Muscle layer of duodenum (tissue), 2 donors: ENCODE data around the gene TRIO.

ENCODE experiments used
- H3K27ac ChIP-seq: one replicate; pipeline ENCODE4 v1.7.0; 2013; ENCODE audit warnings: mild to moderate bottlenecking, low read length
- H3K27me3 ChIP-seq: one replicate; pipeline ENCODE4 v1.7.0; 2013; ENCODE audit warnings: low read depth, mild to moderate bottlenecking, control low read depth, low read length
- H3K36me3 ChIP-seq, 2 donors: one replicate each; pipeline ENCODE4 v1.7.0; 2013; ENCODE audit warnings: low read length in 2 of 2, control low read depth in 1 of 2, mild to moderate bottlenecking in 1 of 2; ENCODE audit not compliant: insufficient read depth in 2 of 2, control insufficient read depth in 1 of 2
- H3K4me1 ChIP-seq, 2 donors: one replicate each; pipeline ENCODE4 v1.7.0; 2013; ENCODE audit warnings: low read length in 2 of 2, mild to moderate bottlenecking in 2 of 2, control low read depth in 1 of 2, moderate library complexity in 1 of 2; ENCODE audit not compliant: insufficient read depth in 2 of 2, control insufficient read depth in 1 of 2
- H3K4me3 ChIP-seq, 2 donors: one replicate each; pipeline ENCODE4 v1.7.0; 2013; ENCODE audit warnings: low read length in 2 of 2, low read depth in 1 of 2, mild to moderate bottlenecking in 1 of 2
- H3K9me3 ChIP-seq, 2 donors: one replicate each; pipeline ENCODE4 v1.7.0; 2013; ENCODE audit warnings: low read length in 2 of 2, control low read depth in 1 of 2, mild to moderate bottlenecking in 1 of 2; ENCODE audit not compliant: control insufficient read depth in 1 of 2
- donor health status: healthy.

Gene TRIO

GRCh38 chr5:14491015-14491915 lies 348.1 kb downstream of the TRIO start:
- peaks cover 52 to 78% of the 10 kb centered on the region in 2 donors for H3K36me3 ChIP-seq
- no peak overlapping the region for H3K4me3 ChIP-seq
- H3K9me3 ChIP-seq: no peaks in the 10 kb centered on the region
- H3K4me1 ChIP-seq: peaks cover 0 to 11% of the 10 kb centered on the region in 2 donors
- H3K27ac ChIP-seq: no peak overlapping the region
- H3K27me3 ChIP-seq: no peaks in the 10 kb centered on the region

GRCh38 chr5:14492331-14492964 lies 349.3 kb downstream of the TRIO start:
- H3K4me3 ChIP-seq: no peak overlapping the region
- H3K27ac ChIP-seq: no peak overlapping the region
- no peaks in the 10 kb centered on the region for H3K27me3 ChIP-seq
- H3K36me3 ChIP-seq: peaks cover 58 to 86% of the 10 kb centered on the region in 2 donors
- no peaks in the 10 kb centered on the region for H3K9me3 ChIP-seq
- peaks cover 0 to 11% of the 10 kb centered on the region in 2 donors for H3K4me1 ChIP-seq

- peaks cover 66 to 90% of the 10 kb centered on the region in 2 donors for H3K36me3 ChIP-seq
- H3K27ac ChIP-seq: no peak overlapping the region
- no peaks in the 10 kb centered on the region for H3K9me3 ChIP-seq
- H3K27me3 ChIP-seq: no peaks in the 10 kb centered on the region
- no peak overlapping the region for H3K4me3 ChIP-seq
- H3K4me1 ChIP-seq: peaks cover 0 to 10% of the 10 kb centered on the region in 2 donors
Measured at GRCh38 chr5:14495301-14495700, 352.2 kb downstream of the TRIO start.

- H3K27me3 ChIP-seq: no peaks in the 10 kb centered on the region
- peaks cover 64 to 84% of the 10 kb centered on the region in 2 donors for H3K36me3 ChIP-seq
- no peak overlapping the region for H3K27ac ChIP-seq
- no peak overlapping the region for H3K4me3 ChIP-seq
- no peaks in the 10 kb centered on the region for H3K9me3 ChIP-seq
- no peaks in the 10 kb centered on the region for H3K4me1 ChIP-seq
Measured at GRCh38 chr5:14497311-14497710, 354.2 kb downstream of the TRIO start.

GRCh38 chr5:14501353-14502293 lies 358.5 kb downstream of the TRIO start:
- H3K4me1 ChIP-seq: no peaks in the 10 kb centered on the region
- peaks cover 73 to 91% of the 10 kb centered on the region in 2 donors for H3K36me3 ChIP-seq
- H3K4me3 ChIP-seq: no peak overlapping the region
- no peaks in the 10 kb centered on the region for H3K27me3 ChIP-seq
- H3K9me3 ChIP-seq: no peaks in the 10 kb centered on the region
- no peak overlapping the region for H3K27ac ChIP-seq

- Histone ChIP-seq H3K27me3 (no peaks in the 10 kb centered on the region), H3K36me3 (peaks cover 71 to 91% of the 10 kb centered on the region in 2 donors), H3K4me1 (no peaks in the 10 kb centered on the region), H3K4me3 (no peak overlapping the region), H3K9me3 (no peaks in the 10 kb centered on the region), H3K27ac (no peak overlapping the region)
Measured at GRCh38 chr5:14502294-14502690, 359.1 kb downstream of the TRIO start.

- Histone ChIP-seq H3K4me3 (no peak overlapping the region), H3K27me3 (no peaks in the 10 kb centered on the region), H3K9me3 (no peaks in the 10 kb centered on the region), H3K36me3 (peaks cover 72 to 90% of the 10 kb centered on the region in 2 donors), H3K4me1 (no peaks in the 10 kb centered on the region), H3K27ac (no peak overlapping the region)
Measured at GRCh38 chr5:14503017-14503680, 360.0 kb downstream of the TRIO start.

GRCh38 chr5:14503681-14504331 lies 360.7 kb downstream of the TRIO start:
- Histone ChIP-seq H3K27ac (no peak overlapping the region), H3K9me3 (no peaks in the 10 kb centered on the region), H3K4me1 (no peaks in the 10 kb centered on the region), H3K4me3 (no peak overlapping the region), H3K36me3 (peaks cover 71 to 90% of the 10 kb centered on the region in 2 donors), H3K27me3 (no peaks in the 10 kb centered on the region)

GRCh38 chr5:14504332-14504727 lies 361.2 kb downstream of the TRIO start:
- Histone ChIP-seq H3K27me3 (no peaks in the 10 kb centered on the region), H3K4me1 (no peaks in the 10 kb centered on the region), H3K4me3 (no peak overlapping the region), H3K36me3 (peaks cover 66 to 85% of the 10 kb centered on the region in 2 donors), H3K27ac (no peak overlapping the region), H3K9me3 (no peaks in the 10 kb centered on the region)

- H3K27me3 ChIP-seq: no peaks in the 10 kb centered on the region
- H3K9me3 ChIP-seq: no peaks in the 10 kb centered on the region
- no peak overlapping the region for H3K27ac ChIP-seq
- no peak overlapping the region for H3K4me3 ChIP-seq
- H3K36me3 ChIP-seq: peaks cover 64 to 81% of the 10 kb centered on the region in 2 donors
- no peaks in the 10 kb centered on the region for H3K4me1 ChIP-seq
Measured at GRCh38 chr5:14504816-14505215, 361.7 kb downstream of the TRIO start.
